ENCODE data around the gene EFR3B. TPM values are rescaled to one million over a fixed set of nuclear protein-coding genes. Genes with fewer than 3 reads are reported as not detected.

Gene EFR3B
- total RNA-seq, 2 experiments from 2014 or later: 0.16 to 0.23 TPM

- CTCF ChIA-PET: no interaction called here
- H3K27ac Mint-ChIP-seq: no peak overlapping the region
- no peaks in the 10 kb centered on the region for H3K9me3 Mint-ChIP-seq
- POLR2A ChIA-PET: interaction anchor here (0.6 kb wide), 1 partner anchor 16 kb away, joined by 3 read pairs; no protein-coding TSS in a partner anchor
- H3K27me3 Mint-ChIP-seq: no peaks in the 10 kb centered on the region
- ATAC-seq: no peak
- DNase-seq: no peak
- H3K36me3 Mint-ChIP-seq (ENCODE audit: low read depth): no peaks in the 10 kb centered on the region
- no peak for TF ChIP-seq CTCF (IDR thresholded peaks at IDR 0.05)
- peaks cover 3% of the 10 kb centered on the region for H3K4me1 Mint-ChIP-seq (ENCODE audit: low read depth)
- H3K4me3 Mint-ChIP-seq: no peak overlapping the region
- intact Hi-C loops (cut with micrococcal nuclease): no loop called here
Measured at GRCh38 chr2:25034081-25034480, 7.8 kb upstream of the EFR3B start.

- ChIA-PET CTCF (interaction anchor here (0.6 to 1.5 kb wide), 2 partner anchors 32 to 60 kb away, joined by 3 to 7 read pairs; no protein-coding TSS in a partner anchor), POLR2A (no interaction called here)
- no peak for ATAC-seq
Measured at GRCh38 chr2:25035537-25036220, 6.2 kb upstream of the EFR3B start.

GRCh38 chr2:25036221-25036559 is 5.7 kb upstream of the EFR3B start:
- TF ChIP-seq CTCF (IDR thresholded peaks at IDR 0.05): no peak
- Mint-ChIP-seq H3K27me3 (peaks cover 8% of the 10 kb centered on the region), H3K9me3 (no peaks in the 10 kb centered on the region), H3K36me3 (ENCODE audit: low read depth) (no peaks in the 10 kb centered on the region), H3K4me3 (no peak overlapping the region), H3K4me1 (ENCODE audit: low read depth) (peaks cover under 1% of the 10 kb centered on the region), H3K27ac (no peak overlapping the region)
- ATAC-seq (no peak), DNase-seq (no peak)
- CTCF ChIA-PET: interaction anchor here (1.5 kb wide), 1 partner anchor 60 kb away, joined by 7 read pairs; no protein-coding TSS in a partner anchor
- POLR2A ChIA-PET: no interaction called here
- intact Hi-C loops (cut with micrococcal nuclease): no loop called here

More at GRCh38 chr2:25035537-25036220, 6.2 kb upstream of the EFR3B start:
- no peak overlapping the region for H3K4me3 Mint-ChIP-seq
- no peaks in the 10 kb centered on the region for H3K9me3 Mint-ChIP-seq
- H3K27me3 Mint-ChIP-seq: peaks cover 6% of the 10 kb centered on the region
- peaks cover 3% of the 10 kb centered on the region for H3K4me1 Mint-ChIP-seq (ENCODE audit: low read depth)
- no peak for TF ChIP-seq CTCF (IDR thresholded peaks at IDR 0.05)
- H3K36me3 Mint-ChIP-seq (ENCODE audit: low read depth): no peaks in the 10 kb centered on the region
- intact Hi-C loops (cut with micrococcal nuclease): no loop called here
- H3K27ac Mint-ChIP-seq: no peak overlapping the region
- no peak for DNase-seq

- DNase-seq (no peak), ATAC-seq (no peak)
- POLR2A ChIA-PET: no interaction called here
- no peak overlapping the region for H3K27ac Mint-ChIP-seq
- no peaks in the 10 kb centered on the region for H3K36me3 Mint-ChIP-seq (ENCODE audit: low read depth)
- peaks cover 24% of the 10 kb centered on the region for H3K27me3 Mint-ChIP-seq
- peaks cover 18% of the 10 kb centered on the region for H3K4me1 Mint-ChIP-seq (ENCODE audit: low read depth)
- H3K9me3 Mint-ChIP-seq: no peaks in the 10 kb centered on the region
- TF ChIP-seq CTCF (IDR thresholded peaks at IDR 0.05): no peak
- CTCF ChIA-PET: interaction anchor here (0.6 kb wide), 1 partner anchor 127 kb away, joined by 3 read pairs; no protein-coding TSS in a partner anchor
- intact Hi-C loops (cut with micrococcal nuclease): no loop called here
- H3K4me3 Mint-ChIP-seq: no peak overlapping the region
Measured at GRCh38 chr2:25039126-25039525, 2.8 kb upstream of the EFR3B start.

- peak overlapping the region; percentile 59 for H3K4me3 Mint-ChIP-seq
- intact Hi-C loops (cut with micrococcal nuclease): no loop called here
- H3K27ac Mint-ChIP-seq: no peak overlapping the region
- H3K4me1 Mint-ChIP-seq (ENCODE audit: low read depth): peaks cover 25% of the 10 kb centered on the region
- ChIA-PET CTCF (interaction anchor here (1.0 to 1.5 kb wide), 2 partner anchors 66 to 810 kb away, joined by 3 read pairs; no protein-coding TSS in a partner anchor), POLR2A (interaction anchor here (0.9 to 1.2 kb wide), 2 partner anchors 30 to 88 kb away, joined by 3 read pairs; no protein-coding TSS in a partner anchor)
- H3K27me3 Mint-ChIP-seq: peaks cover 39% of the 10 kb centered on the region
- H3K9me3 Mint-ChIP-seq: no peaks in the 10 kb centered on the region
- DNase-seq: peak; percentile 22
- no peaks in the 10 kb centered on the region for H3K36me3 Mint-ChIP-seq (ENCODE audit: low read depth)
- no peak for ATAC-seq
- TF ChIP-seq CTCF (IDR thresholded peaks at IDR 0.05): no peak
Measured at GRCh38 chr2:25041307-25041927, 459 bp upstream of the EFR3B start.

All from activated CD8-positive, alpha-beta T cell treated with anti-CD3 and anti-CD28 coated beads for 36 hours (primary cell).